Muscle layer of duodenum (tissue), 2 donors: ENCODE measurements around the gene GNAT3.

Experiments
- H3K27ac ChIP-seq: one replicate; pipeline ENCODE4 v1.7.0; 2013; ENCODE audit warnings: mild to moderate bottlenecking, low read length
- H3K27me3 ChIP-seq: one replicate; pipeline ENCODE4 v1.7.0; 2013; ENCODE audit warnings: low read depth, mild to moderate bottlenecking, control low read depth, low read length
- H3K36me3 ChIP-seq, 2 donors: one replicate each; pipeline ENCODE4 v1.7.0; 2013; ENCODE audit warnings: low read length in 2 of 2, control low read depth in 1 of 2, mild to moderate bottlenecking in 1 of 2; ENCODE audit not compliant: insufficient read depth in 2 of 2, control insufficient read depth in 1 of 2
- H3K4me1 ChIP-seq, 2 donors: one replicate each; pipeline ENCODE4 v1.7.0; 2013; ENCODE audit warnings: low read length in 2 of 2, mild to moderate bottlenecking in 2 of 2, control low read depth in 1 of 2, moderate library complexity in 1 of 2; ENCODE audit not compliant: insufficient read depth in 2 of 2, control insufficient read depth in 1 of 2
- H3K4me3 ChIP-seq, 2 donors: one replicate each; pipeline ENCODE4 v1.7.0; 2013; ENCODE audit warnings: low read length in 2 of 2, low read depth in 1 of 2, mild to moderate bottlenecking in 1 of 2
- H3K9me3 ChIP-seq, 2 donors: one replicate each; pipeline ENCODE4 v1.7.0; 2013; ENCODE audit warnings: low read length in 2 of 2, control low read depth in 1 of 2, mild to moderate bottlenecking in 1 of 2; ENCODE audit not compliant: control insufficient read depth in 1 of 2
- donor health status: healthy.

Gene GNAT3

GRCh38 chr7:80529362-80529761, 17.5 kb upstream of the GNAT3 start:
- Histone ChIP-seq H3K4me3 (no peak overlapping the region), H3K4me1 (no peaks in the 10 kb centered on the region), H3K27ac (no peak overlapping the region)

GRCh38 chr7:80528689-80529088, 16.8 kb upstream of the GNAT3 start:
- no peak overlapping the region for H3K4me3 ChIP-seq
- H3K36me3 ChIP-seq = no peaks in the 10 kb centered on the region
- H3K4me1 ChIP-seq = no peaks in the 10 kb centered on the region
- no peaks in the 10 kb centered on the region for H3K27me3 ChIP-seq
- H3K27ac ChIP-seq = no peak overlapping the region
- H3K9me3 ChIP-seq = no peaks in the 10 kb centered on the region

More at GRCh38 chr7:80529362-80529761, 17.5 kb upstream of the GNAT3 start:
- Histone ChIP-seq H3K9me3 (no peaks in the 10 kb centered on the region), H3K27me3 (no peaks in the 10 kb centered on the region), H3K36me3 (no peaks in the 10 kb centered on the region)

- H3K36me3 ChIP-seq = no peaks in the 10 kb centered on the region
- H3K9me3 ChIP-seq = no peaks in the 10 kb centered on the region
- H3K4me3 ChIP-seq = no peak overlapping the region
- H3K4me1 ChIP-seq = no peaks in the 10 kb centered on the region
- no peak overlapping the region for H3K27ac ChIP-seq
- H3K27me3 ChIP-seq = no peaks in the 10 kb centered on the region
These were observed 14.6 kb upstream of the GNAT3 start for GRCh38 chr7:80526472-80526871.

GRCh38 chr7:80524693-80525092, 12.8 kb upstream of the GNAT3 start:
- no peaks in the 10 kb centered on the region for H3K9me3 ChIP-seq
- no peak overlapping the region for H3K27ac ChIP-seq
- H3K27me3 ChIP-seq = no peaks in the 10 kb centered on the region
- no peaks in the 10 kb centered on the region for H3K4me1 ChIP-seq
- no peak overlapping the region for H3K4me3 ChIP-seq
- H3K36me3 ChIP-seq = no peaks in the 10 kb centered on the region

- Histone ChIP-seq H3K27me3 (no peaks in the 10 kb centered on the region), H3K27ac (no peak overlapping the region), H3K4me3 (no peak overlapping the region), H3K36me3 (no peaks in the 10 kb centered on the region), H3K9me3 (no peaks in the 10 kb centered on the region), H3K4me1 (no peaks in the 10 kb centered on the region)
These were observed 9.9 kb upstream of the GNAT3 start for GRCh38 chr7:80521809-80522208.

- no peak overlapping the region for H3K4me3 ChIP-seq
- H3K27me3 ChIP-seq = no peaks in the 10 kb centered on the region
- H3K36me3 ChIP-seq = no peaks in the 10 kb centered on the region
- no peaks in the 10 kb centered on the region for H3K9me3 ChIP-seq
- no peak overlapping the region for H3K27ac ChIP-seq
- no peaks in the 10 kb centered on the region for H3K4me1 ChIP-seq
These were observed 8.3 kb upstream of the GNAT3 start for GRCh38 chr7:80520199-80520598.

- Histone ChIP-seq H3K9me3 (no peaks in the 10 kb centered on the region), H3K4me3 (no peak overlapping the region), H3K36me3 (no peaks in the 10 kb centered on the region), H3K4me1 (no peaks in the 10 kb centered on the region), H3K27ac (no peak overlapping the region), H3K27me3 (no peaks in the 10 kb centered on the region)
These were observed 5.5 kb upstream of the GNAT3 start for GRCh38 chr7:80517282-80517747.

GRCh38 chr7:80515298-80515697, 3.4 kb upstream of the GNAT3 start:
- Histone ChIP-seq H3K27ac (no peak overlapping the region), H3K36me3 (no peaks in the 10 kb centered on the region), H3K27me3 (no peaks in the 10 kb centered on the region), H3K4me3 (no peak overlapping the region), H3K9me3 (no peaks in the 10 kb centered on the region), H3K4me1 (no peaks in the 10 kb centered on the region)

GRCh38 chr7:80510021-80510420, 1.8 kb downstream of the GNAT3 start:
- no peak overlapping the region for H3K27ac ChIP-seq

GRCh38 chr7:80508440-80508839, 3.4 kb downstream of the GNAT3 start:
- H3K4me1 ChIP-seq = no peaks in the 10 kb centered on the region
- no peak overlapping the region for H3K4me3 ChIP-seq
- no peaks in the 10 kb centered on the region for H3K9me3 ChIP-seq
- H3K36me3 ChIP-seq = no peaks in the 10 kb centered on the region
- H3K27ac ChIP-seq = no peak overlapping the region
- no peaks in the 10 kb centered on the region for H3K27me3 ChIP-seq

More at GRCh38 chr7:80510021-80510420, 1.8 kb downstream of the GNAT3 start:
- Histone ChIP-seq H3K27me3 (no peaks in the 10 kb centered on the region), H3K36me3 (no peaks in the 10 kb centered on the region), H3K9me3 (no peaks in the 10 kb centered on the region), H3K4me1 (no peaks in the 10 kb centered on the region), H3K4me3 (no peak overlapping the region)

- no peaks in the 10 kb centered on the region for H3K27me3 ChIP-seq
- no peaks in the 10 kb centered on the region for H3K9me3 ChIP-seq
- no peak overlapping the region for H3K27ac ChIP-seq
- H3K4me3 ChIP-seq = no peak overlapping the region
- no peaks in the 10 kb centered on the region for H3K4me1 ChIP-seq
- H3K36me3 ChIP-seq = no peaks in the 10 kb centered on the region
These were observed 5.9 kb downstream of the GNAT3 start for GRCh38 chr7:80505900-80506500.

GRCh38 chr7:80500325-80500724, 11.5 kb downstream of the GNAT3 start:
- H3K9me3 ChIP-seq = no peaks in the 10 kb centered on the region
- H3K27me3 ChIP-seq = no peaks in the 10 kb centered on the region
- no peaks in the 10 kb centered on the region for H3K36me3 ChIP-seq
- H3K4me3 ChIP-seq = no peak overlapping the region
- peaks cover 0 to 4% of the 10 kb centered on the region in 2 donors for H3K4me1 ChIP-seq
- no peak overlapping the region for H3K27ac ChIP-seq
